BE2C (cell line): ENCODE results near the gene ACSM6.

Experiments used
- DNase-seq: peaks from one replicate; pipeline ENCODE4 v3.0.0-alpha.2; 2020
- H3K27me3 ChIP-seq: fragments of 250-450 bp; sonication (Bioruptor Pico); 2 replicates; pipeline ENCODE4 v1.5.1; 2020; ENCODE audit warnings: mild to moderate bottlenecking
- H3K36me3 ChIP-seq: fragments of 250-450 bp; sonication (Bioruptor Pico); 2 replicates; pipeline ENCODE4 v1.5.1; 2020; ENCODE audit warnings: mild to moderate bottlenecking
- H3K4me1 ChIP-seq: fragments of 250-450 bp; sonication (Bioruptor Pico); 2 replicates; pipeline ENCODE4 v1.5.1; 2020
- H3K4me3 ChIP-seq: 2 replicates; pipeline ENCODE4 v1.5.1; 2011; ENCODE audit warnings: low read depth, low read length
- H3K9me3 ChIP-seq: fragments of 250-450 bp; sonication (Bioruptor Pico); 2 replicates; pipeline ENCODE4 v1.5.1; 2020
- TF ChIP-seq, protein P1 (sequence below): IDR thresholded peaks from 2 replicates; pipeline ENCODE4 v1.5.1; 2012; ENCODE audit warnings: mild to moderate bottlenecking, low read depth, low read length

ACSM6 gene

GRCh38 chr10:95209509-95210127 lies 15.6 kb downstream of the ACSM6 start:
- H3K4me3 ChIP-seq = no peak overlapping the region
- H3K9me3 ChIP-seq = no peaks in the 10 kb centered on the region
- no peak for DNase-seq
- H3K27me3 ChIP-seq = no peaks in the 10 kb centered on the region
- no peaks in the 10 kb centered on the region for H3K4me1 ChIP-seq
- TF ChIP-seq, protein P1, sequence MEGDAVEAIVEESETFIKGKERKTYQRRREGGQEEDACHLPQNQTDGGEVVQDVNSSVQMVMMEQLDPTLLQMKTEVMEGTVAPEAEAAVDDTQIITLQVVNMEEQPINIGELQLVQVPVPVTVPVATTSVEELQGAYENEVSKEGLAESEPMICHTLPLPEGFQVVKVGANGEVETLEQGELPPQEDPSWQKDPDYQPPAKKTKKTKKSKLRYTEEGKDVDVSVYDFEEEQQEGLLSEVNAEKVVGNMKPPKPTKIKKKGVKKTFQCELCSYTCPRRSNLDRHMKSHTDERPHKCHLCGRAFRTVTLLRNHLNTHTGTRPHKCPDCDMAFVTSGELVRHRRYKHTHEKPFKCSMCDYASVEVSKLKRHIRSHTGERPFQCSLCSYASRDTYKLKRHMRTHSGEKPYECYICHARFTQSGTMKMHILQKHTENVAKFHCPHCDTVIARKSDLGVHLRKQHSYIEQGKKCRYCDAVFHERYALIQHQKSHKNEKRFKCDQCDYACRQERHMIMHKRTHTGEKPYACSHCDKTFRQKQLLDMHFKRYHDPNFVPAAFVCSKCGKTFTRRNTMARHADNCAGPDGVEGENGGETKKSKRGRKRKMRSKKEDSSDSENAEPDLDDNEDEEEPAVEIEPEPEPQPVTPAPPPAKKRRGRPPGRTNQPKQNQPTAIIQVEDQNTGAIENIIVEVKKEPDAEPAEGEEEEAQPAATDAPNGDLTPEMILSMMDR = no peak
- no peaks in the 10 kb centered on the region for H3K36me3 ChIP-seq

- Histone ChIP-seq H3K27me3 (no peaks in the 10 kb centered on the region), H3K4me3 (no peak overlapping the region), H3K4me1 (no peaks in the 10 kb centered on the region), H3K9me3 (no peaks in the 10 kb centered on the region), H3K36me3 (no peaks in the 10 kb centered on the region)
- TF ChIP-seq, protein P1 = no peak
- no peak for DNase-seq
Measured at GRCh38 chr10:95211606-95212279, 17.7 kb downstream of the ACSM6 start.

- Histone ChIP-seq H3K4me3 (no peak overlapping the region), H3K36me3 (no peaks in the 10 kb centered on the region), H3K9me3 (no peaks in the 10 kb centered on the region), H3K4me1 (no peaks in the 10 kb centered on the region), H3K27me3 (no peaks in the 10 kb centered on the region)
- TF ChIP-seq, protein P1 = no peak
- no peak for DNase-seq
Measured at GRCh38 chr10:95214369-95214768, 20.3 kb downstream of the ACSM6 start.

- Histone ChIP-seq H3K27me3 (no peaks in the 10 kb centered on the region), H3K4me1 (no peaks in the 10 kb centered on the region), H3K4me3 (no peak overlapping the region), H3K36me3 (no peaks in the 10 kb centered on the region), H3K9me3 (no peaks in the 10 kb centered on the region)
- DNase-seq = no peak
- TF ChIP-seq, protein P1 = no peak
Measured at GRCh38 chr10:95214793-95215192, 20.8 kb downstream of the ACSM6 start.

DNA sequence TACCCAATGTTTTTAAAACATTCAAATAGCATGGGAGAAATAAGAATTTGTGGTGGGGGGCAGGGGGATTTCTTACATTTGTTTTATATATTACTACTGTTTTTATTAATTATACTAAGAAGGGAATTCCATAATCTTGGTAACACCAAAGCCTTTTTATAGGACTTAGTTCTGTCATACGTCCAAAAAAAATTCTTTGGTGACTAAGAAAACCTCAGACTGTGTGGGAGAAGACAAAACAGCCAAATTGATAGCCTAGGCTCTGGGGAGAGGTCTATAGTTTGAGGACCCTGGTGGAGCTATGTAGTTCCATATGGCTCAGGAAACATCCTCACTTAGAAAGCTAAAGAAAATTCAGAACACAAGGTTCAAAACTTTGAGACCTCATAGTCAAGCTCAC lies 23.4 kb downstream of the ACSM6 start:
- no peak overlapping the region for H3K4me3 ChIP-seq
- DNase-seq = no peak
- no peaks in the 10 kb centered on the region for H3K9me3 ChIP-seq
- H3K36me3 ChIP-seq = no peaks in the 10 kb centered on the region
- H3K4me1 ChIP-seq = no peaks in the 10 kb centered on the region
- H3K27me3 ChIP-seq = no peaks in the 10 kb centered on the region
- TF ChIP-seq, protein P1 = no peak

GRCh38 chr10:95220539-95220938 lies 26.5 kb downstream of the ACSM6 start:
- Histone ChIP-seq H3K4me1 (no peaks in the 10 kb centered on the region), H3K27me3 (no peaks in the 10 kb centered on the region)
- no peak for DNase-seq

More at GRCh38 chr10:95220539-95220938, 26.5 kb downstream of the ACSM6 start:
- no peaks in the 10 kb centered on the region for H3K9me3 ChIP-seq
- TF ChIP-seq, protein P1 = no peak
- no peaks in the 10 kb centered on the region for H3K36me3 ChIP-seq
- H3K4me3 ChIP-seq = no peak overlapping the region
